SK-N-SH (cell line): ENCODE data around the gene MACO1. TPM values are rescaled to one million over a fixed set of nuclear protein-coding genes. Genes with fewer than 3 reads are reported as not detected.

Experiments used
- CTCF ChIA-PET: fragments of 300-600, 350-600 bp; formaldehyde crosslinking; extraction: SDS; loops from one replicate; lab custom pipeline; 2021; lab: Yijun Ruan, JAX
- POLR2A ChIA-PET: fragments of 350-600 bp; sonication (Branson Sonifier 250); formaldehyde crosslinking; extraction: SDS; loops from one replicate; lab custom pipeline; 2020; ENCODE audit warnings: antibody characterized with exemption, inconsistent platforms; lab: Yijun Ruan, JAX
- DNase-seq: peaks from one replicate; pipeline ENCODE4 v3.0.0; 2012
- H2AFZ ChIP-seq: fragments of 200-600 bp; sonication (generic); 2 replicates; pipeline ENCODE4 v1.8.1; 2016; ENCODE audit warnings: antibody characterized with exemption, mild to moderate bottlenecking, low read depth
- H3F3A ChIP-seq: fragments of 200-600 bp; sonication (generic); replicated peaks from 2 replicates; pipeline ENCODE3; 2016; ENCODE audit warnings: antibody characterized with exemption, mild to moderate bottlenecking; ENCODE audit not compliant: insufficient read depth
- H3K27ac ChIP-seq, 2 experiments: fragments of 200-500 bp in 1 of 2; fragments of 200-600 bp in 1 of 2; sonication (Bioruptor generic) in 1 of 2; sonication (generic), shearing (Covaris generic) in 1 of 2; 2 replicates each; pipeline versions ENCODE4 v1.5.1 to v1.6.1; 2014 to 2016; ENCODE audit warnings: low read depth in 2 of 2, inconsistent platforms in 1 of 2, low read length in 1 of 2, mild to moderate bottlenecking in 1 of 2, mixed read lengths in 1 of 2
- H3K27me3 ChIP-seq: fragments of 200-600 bp; sonication (generic), shearing (Covaris generic); 2 replicates; pipeline ENCODE4 v1.6.1; 2016; ENCODE audit warnings: mixed run types; ENCODE audit not compliant: insufficient read depth
- H3K36me3 ChIP-seq, 2 experiments: fragments of 200-500 bp in 1 of 2; fragments of 200-600 bp in 1 of 2; sonication (Bioruptor generic) in 1 of 2; sonication (generic) in 1 of 2; replicated peaks in 1 of 2; 2 replicates each; pipeline versions ENCODE3 to v1.5.1; 2014 to 2016; ENCODE audit warnings: low read length in 1 of 2, mild to moderate bottlenecking in 1 of 2; ENCODE audit not compliant: insufficient read depth in 2 of 2, control insufficient read depth in 1 of 2
- H3K4me1 ChIP-seq, 2 experiments: fragments of 200-500 bp in 1 of 2; fragments of 200-600 bp in 1 of 2; sonication (Bioruptor generic) in 1 of 2; sonication (generic), shearing (Covaris generic) in 1 of 2; 2 replicates each; pipeline versions ENCODE4 v1.5.1 to v1.6.1; 2014 to 2016; ENCODE audit warnings: low read depth in 1 of 2, low read length in 1 of 2, mixed run types in 1 of 2; ENCODE audit not compliant: insufficient read depth in 2 of 2, control insufficient read depth in 1 of 2
- H3K4me2 ChIP-seq: fragments of 200-600 bp; sonication (generic), shearing (Covaris generic); 2 replicates; pipeline ENCODE4 v1.6.1; 2017; ENCODE audit warnings: mixed run types
- H3K4me3 ChIP-seq, 2 experiments: fragments of 200-500 bp in 1 of 2; fragments of 200-600 bp in 1 of 2; sonication (Bioruptor generic) in 1 of 2; sonication (generic), shearing (Covaris generic) in 1 of 2; 2 replicates each; pipeline versions ENCODE4 v1.5.1 to v1.8.1; 2014 to 2016; ENCODE audit warnings: low read depth in 2 of 2, inconsistent platforms in 1 of 2, low read length in 1 of 2, mild to moderate bottlenecking in 1 of 2, mixed read lengths in 1 of 2, moderate library complexity in 1 of 2
- H3K79me2 ChIP-seq: fragments of 200-600 bp; sonication (generic); 2 replicates; pipeline ENCODE4 v1.8.1; 2017; ENCODE audit warnings: mild to moderate bottlenecking; ENCODE audit not compliant: insufficient read depth
- H3K9ac ChIP-seq: fragments of 200-600 bp; sonication (generic); 2 replicates; pipeline ENCODE4 v1.6.1; 2017; ENCODE audit warnings: mixed run types
- H3K9me2 ChIP-seq: fragments of 200-600 bp; sonication (generic); 2 replicates; pipeline ENCODE4 v1.6.1; 2017; ENCODE audit warnings: mixed run types
- H3K9me3 ChIP-seq: fragments of 200-600 bp; sonication (generic); 2 replicates; pipeline ENCODE4 v1.6.1; 2017; ENCODE audit warnings: mixed run types, mild to moderate bottlenecking, moderate library complexity
- H4K20me1 ChIP-seq: fragments of 200-600 bp; sonication (generic); 2 replicates; pipeline ENCODE4 v1.6.1; 2017; ENCODE audit warnings: mild to moderate bottlenecking, mixed run types; ENCODE audit not compliant: insufficient read depth
- FOXM1 ChIP-seq: IDR thresholded peaks from 2 replicates; pipeline ENCODE4 v1.4.0; 2012; ENCODE audit warnings: low read depth, mild to moderate bottlenecking
- GABPA ChIP-seq: IDR thresholded peaks from 2 replicates; pipeline ENCODE4 v1.4.0; 2012; ENCODE audit warnings: low read depth, mild to moderate bottlenecking
- MXI1 ChIP-seq: IDR thresholded peaks from 2 replicates; pipeline ENCODE4 v1.6.1; 2012; ENCODE audit warnings: mild to moderate bottlenecking, low read depth, low read length, improper control_type of control experiment
- RFX5 ChIP-seq: IDR thresholded peaks from 2 replicates; pipeline ENCODE4 v1.6.1; 2012; ENCODE audit warnings: mild to moderate bottlenecking, improper control_type of control experiment, low read length
- WGBS: methylation state at CpG from one replicate; pipeline ENCODE4 v1.1.6; 2017; ENCODE audit warnings: low lambda C conversion rate; 5-methylcytosine and 5-hydroxymethylcytosine counted together
- polyA plus RNA-seq, 3 experiments: library from polyadenylated mRNA; depleted of rRNA; stranded (reverse); fragments of >200 nt; gene quantifications; 2 replicates each; pipeline ENCODE4 v1.2.3, GENCODE V29; 2012
- TF ChIP-seq, protein P1 (sequence below): fragments of 150-350 bp; IDR thresholded peaks from 2 replicates; pipeline ENCODE4 v1.6.1; 2016; ENCODE audit warnings: mild to moderate bottlenecking, low read depth, low read length
- TF ChIP-seq, protein P2 (sequence below): fragments of 200-600 bp; sonication (generic); IDR thresholded peaks from 2 replicates; pipeline ENCODE4 v1.6.1; 2017; ENCODE audit warnings: antibody characterized with exemption, mild to moderate bottlenecking, moderate library complexity
- TF ChIP-seq, protein P3 (sequence below): IDR thresholded peaks from 2 replicates; pipeline ENCODE4 v1.4.0; 2012; ENCODE audit warnings: low read depth, borderline replicate concordance

MACO1 gene
- polyA plus RNA-seq, 1 of the 3 experiments (the other 2 are of a cell fraction): 6.9 TPM

DNA sequence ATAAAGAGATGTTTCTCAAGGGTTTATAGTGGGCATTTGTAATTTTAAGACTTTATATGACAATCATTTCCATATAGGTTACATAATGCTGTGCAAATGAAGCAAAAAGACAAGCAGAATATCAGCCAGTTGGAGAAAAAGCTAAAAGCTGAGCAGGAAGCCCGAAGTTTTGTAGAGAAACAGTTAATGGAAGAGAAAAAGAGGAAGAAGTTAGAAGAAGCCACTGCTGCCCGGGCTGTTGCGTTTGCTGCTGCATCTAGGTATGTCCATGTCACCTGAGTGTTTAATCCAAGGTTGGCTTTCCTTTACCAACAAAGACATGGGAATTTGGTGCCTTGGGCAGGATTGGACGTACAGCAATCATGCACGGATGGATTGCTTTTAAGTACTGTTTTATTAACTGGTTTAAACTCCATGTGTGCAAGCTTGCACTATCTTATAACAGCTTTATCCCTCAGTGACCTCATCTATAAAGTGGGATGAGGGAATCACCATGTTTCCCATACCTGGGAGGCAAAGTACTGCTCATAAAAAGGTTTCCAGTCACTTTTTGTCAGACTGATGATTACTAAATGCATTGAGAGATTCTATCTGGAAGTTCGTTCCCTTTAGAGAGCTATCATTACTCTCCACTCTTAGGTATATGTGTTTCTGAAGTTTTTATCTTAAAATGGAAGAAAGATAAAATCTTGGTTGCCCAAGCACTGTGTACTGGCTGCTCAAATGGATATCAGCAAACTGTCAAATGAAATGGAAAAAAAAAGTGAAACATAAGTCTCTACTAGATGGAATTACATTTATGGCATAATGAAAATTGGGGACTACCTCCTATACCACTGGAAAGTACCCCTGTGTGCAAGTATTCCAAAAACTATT, 55.1 kb downstream of the MACO1 start:
- POLR2A ChIA-PET: no interaction called here
- no peak overlapping the region for H3K4me3 ChIP-seq
- no peaks in the 10 kb centered on the region for H3K9me2 ChIP-seq
- peaks cover 9% of the 10 kb centered on the region for H3F3A ChIP-seq
- no peak overlapping the region for H3K27ac ChIP-seq
- DNase-seq: no peak
- H2AFZ ChIP-seq: no peak overlapping the region
- H3K9me3 ChIP-seq: no peaks in the 10 kb centered on the region
- WGBS: 88% methylated on average over 6 of the region's 6 CpGs
- TF ChIP-seq, protein P1, sequence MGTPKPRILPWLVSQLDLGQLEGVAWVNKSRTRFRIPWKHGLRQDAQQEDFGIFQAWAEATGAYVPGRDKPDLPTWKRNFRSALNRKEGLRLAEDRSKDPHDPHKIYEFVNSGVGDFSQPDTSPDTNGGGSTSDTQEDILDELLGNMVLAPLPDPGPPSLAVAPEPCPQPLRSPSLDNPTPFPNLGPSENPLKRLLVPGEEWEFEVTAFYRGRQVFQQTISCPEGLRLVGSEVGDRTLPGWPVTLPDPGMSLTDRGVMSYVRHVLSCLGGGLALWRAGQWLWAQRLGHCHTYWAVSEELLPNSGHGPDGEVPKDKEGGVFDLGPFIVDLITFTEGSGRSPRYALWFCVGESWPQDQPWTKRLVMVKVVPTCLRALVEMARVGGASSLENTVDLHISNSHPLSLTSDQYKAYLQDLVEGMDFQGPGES: no peak
- TF ChIP-seq GABPA (no peak), FOXM1 (no peak)
- H3K79me2 ChIP-seq: peaks cover 29% of the 10 kb centered on the region; the same call in 1 of the 2 replicates
- H3K4me2 ChIP-seq: no peak overlapping the region
- no peaks in the 10 kb centered on the region for H3K27me3 ChIP-seq
- no peaks in the 10 kb centered on the region for H4K20me1 ChIP-seq
- H3K36me3 ChIP-seq: peaks cover 30 to 48% of the 10 kb centered on the region in 2 experiments
- H3K9ac ChIP-seq: no peak overlapping the region
- CTCF ChIA-PET: interaction anchor here (1.4 to 3.8 kb wide), 3 partner anchors 9 to 34 kb away, joined by 4 to 27 read pairs (median 12); no protein-coding TSS in a partner anchor
- peaks cover 0 to 8% of the 10 kb centered on the region in 2 experiments; a peak in 2 of 4 replicates for H3K4me1 ChIP-seq

DNA sequence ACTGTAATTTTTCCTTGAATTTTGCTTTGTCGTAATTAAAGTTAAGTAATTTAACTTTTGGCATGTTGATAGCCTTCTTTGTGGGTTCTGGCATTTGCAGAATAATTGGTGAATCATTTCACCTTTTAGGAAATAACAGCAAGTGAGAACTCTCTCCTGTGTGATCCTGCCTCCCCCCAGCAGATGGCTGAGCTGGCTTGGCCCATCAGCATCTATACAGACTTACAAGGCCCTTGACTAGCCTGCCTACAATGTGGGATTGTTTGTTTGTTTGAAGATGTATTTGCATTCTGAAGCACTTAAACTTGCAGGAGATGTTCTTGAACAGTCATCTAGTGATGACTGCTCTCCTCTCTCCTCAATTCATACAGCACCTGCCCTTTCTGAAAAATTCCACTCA, 55.9 kb downstream of the MACO1 start:
- Histone ChIP-seq H3K4me3 (no peak overlapping the region), H3K27ac (no peak overlapping the region), H3K4me1 (peaks cover 0 to 4% of the 10 kb centered on the region in 2 experiments; a peak in 2 of 4 replicates), H3K36me3 (peaks cover 35 to 57% of the 10 kb centered on the region in 2 experiments), H3K4me2 (no peak overlapping the region), H3K9ac (no peak overlapping the region), H2AFZ (no peak overlapping the region), H3K9me3 (no peaks in the 10 kb centered on the region), H3F3A (peaks cover 9% of the 10 kb centered on the region), H3K9me2 (no peaks in the 10 kb centered on the region), H3K79me2 (peaks cover 21% of the 10 kb centered on the region; the same call in 1 of the 2 replicates), H3K27me3 (no peaks in the 10 kb centered on the region), H4K20me1 (no peaks in the 10 kb centered on the region)
- TF ChIP-seq MXI1 (no peak), RFX5 (no peak)
- TF ChIP-seq, protein P2, sequence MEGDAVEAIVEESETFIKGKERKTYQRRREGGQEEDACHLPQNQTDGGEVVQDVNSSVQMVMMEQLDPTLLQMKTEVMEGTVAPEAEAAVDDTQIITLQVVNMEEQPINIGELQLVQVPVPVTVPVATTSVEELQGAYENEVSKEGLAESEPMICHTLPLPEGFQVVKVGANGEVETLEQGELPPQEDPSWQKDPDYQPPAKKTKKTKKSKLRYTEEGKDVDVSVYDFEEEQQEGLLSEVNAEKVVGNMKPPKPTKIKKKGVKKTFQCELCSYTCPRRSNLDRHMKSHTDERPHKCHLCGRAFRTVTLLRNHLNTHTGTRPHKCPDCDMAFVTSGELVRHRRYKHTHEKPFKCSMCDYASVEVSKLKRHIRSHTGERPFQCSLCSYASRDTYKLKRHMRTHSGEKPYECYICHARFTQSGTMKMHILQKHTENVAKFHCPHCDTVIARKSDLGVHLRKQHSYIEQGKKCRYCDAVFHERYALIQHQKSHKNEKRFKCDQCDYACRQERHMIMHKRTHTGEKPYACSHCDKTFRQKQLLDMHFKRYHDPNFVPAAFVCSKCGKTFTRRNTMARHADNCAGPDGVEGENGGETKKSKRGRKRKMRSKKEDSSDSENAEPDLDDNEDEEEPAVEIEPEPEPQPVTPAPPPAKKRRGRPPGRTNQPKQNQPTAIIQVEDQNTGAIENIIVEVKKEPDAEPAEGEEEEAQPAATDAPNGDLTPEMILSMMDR: peak; percentile 20; the same call in 1 of the 2 replicates
- TF ChIP-seq, protein P3, sequence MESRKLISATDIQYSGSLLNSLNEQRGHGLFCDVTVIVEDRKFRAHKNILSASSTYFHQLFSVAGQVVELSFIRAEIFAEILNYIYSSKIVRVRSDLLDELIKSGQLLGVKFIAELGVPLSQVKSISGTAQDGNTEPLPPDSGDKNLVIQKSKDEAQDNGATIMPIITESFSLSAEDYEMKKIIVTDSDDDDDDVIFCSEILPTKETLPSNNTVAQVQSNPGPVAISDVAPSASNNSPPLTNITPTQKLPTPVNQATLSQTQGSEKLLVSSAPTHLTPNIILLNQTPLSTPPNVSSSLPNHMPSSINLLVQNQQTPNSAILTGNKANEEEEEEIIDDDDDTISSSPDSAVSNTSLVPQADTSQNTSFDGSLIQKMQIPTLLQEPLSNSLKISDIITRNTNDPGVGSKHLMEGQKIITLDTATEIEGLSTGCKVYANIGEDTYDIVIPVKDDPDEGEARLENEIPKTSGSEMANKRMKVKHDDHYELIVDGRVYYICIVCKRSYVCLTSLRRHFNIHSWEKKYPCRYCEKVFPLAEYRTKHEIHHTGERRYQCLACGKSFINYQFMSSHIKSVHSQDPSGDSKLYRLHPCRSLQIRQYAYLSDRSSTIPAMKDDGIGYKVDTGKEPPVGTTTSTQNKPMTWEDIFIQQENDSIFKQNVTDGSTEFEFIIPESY: no peak
- TF ChIP-seq, protein P1: no peak
- DNase-seq: no peak
- WGBS: 92% methylated on average over 1 of the region's 1 CpG
- ChIA-PET POLR2A (no interaction called here), CTCF (interaction anchor here (0.7 to 3.8 kb wide), 8 partner anchors 8 to 39 kb away, joined by 3 to 27 read pairs (median 4); no protein-coding TSS in a partner anchor)
